ENCODE results near the gene FANCB. TPM values are rescaled to one million over a fixed set of nuclear protein-coding genes. Genes with fewer than 3 reads are reported as not detected.

The FANCB gene
- total RNA-seq, 1 experiment from 2014 or later, result 12.3 TPM

DNA sequence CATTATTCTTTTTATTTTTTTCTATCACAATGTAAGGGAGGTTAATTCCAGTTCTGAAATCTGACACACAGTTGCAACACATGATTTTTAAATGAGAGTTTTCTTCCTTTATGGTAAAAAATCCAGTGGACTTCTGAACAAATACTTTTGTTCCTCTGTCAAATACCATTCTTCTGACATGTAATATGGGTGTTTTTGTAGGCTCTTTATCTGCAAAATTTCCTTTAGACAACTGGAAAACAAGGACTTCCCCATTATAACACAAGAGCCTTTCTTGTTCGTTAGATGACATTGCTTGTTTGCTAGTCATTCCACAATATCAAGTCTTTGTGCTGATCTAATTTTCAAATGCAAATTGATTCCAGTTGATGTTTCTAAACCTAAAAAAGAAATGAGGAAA is 7.7 kb downstream of the FANCB start:
- Mint-ChIP-seq H3K9me3 (peaks cover 20% of the 10 kb centered on the region), H3K36me3 (peaks cover 30% of the 10 kb centered on the region), H3K4me1 (no peaks in the 10 kb centered on the region), H3K27ac (no peak overlapping the region), H3K4me3 (no peak overlapping the region), H3K27me3 (ENCODE audit: low read depth) (no peaks in the 10 kb centered on the region)
- no peak for TF ChIP-seq ZNF317 (CRISPR knock-in tag; IDR thresholded peaks at IDR 0.05; ENCODE audit: borderline replicate concordance, low read depth)
- ChIA-PET CTCF (no interaction called here), POLR2A (no interaction called here)
- no peak for ATAC-seq
- DNase-seq (ENCODE audit: low spot score), result no peak

DNA sequence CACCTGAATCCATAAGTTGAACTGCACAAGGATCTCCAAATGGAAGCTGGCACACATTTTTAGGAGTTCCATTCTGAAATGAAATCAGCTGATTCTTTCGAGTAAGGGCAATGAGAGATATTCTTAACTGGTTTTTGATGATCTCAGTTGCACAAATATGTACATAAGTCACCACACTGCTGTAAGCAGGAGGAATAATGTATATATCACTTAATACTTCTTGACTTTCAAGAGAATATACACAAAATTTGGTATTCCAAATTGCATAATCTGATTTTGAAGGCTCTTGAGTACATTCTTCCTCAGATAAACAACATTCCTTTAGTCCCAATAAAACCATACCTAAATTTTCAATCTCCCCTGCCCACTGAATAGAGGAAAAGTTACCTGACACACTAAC is 8.2 kb downstream of the FANCB start:
- TF ChIP-seq, protein P1, sequence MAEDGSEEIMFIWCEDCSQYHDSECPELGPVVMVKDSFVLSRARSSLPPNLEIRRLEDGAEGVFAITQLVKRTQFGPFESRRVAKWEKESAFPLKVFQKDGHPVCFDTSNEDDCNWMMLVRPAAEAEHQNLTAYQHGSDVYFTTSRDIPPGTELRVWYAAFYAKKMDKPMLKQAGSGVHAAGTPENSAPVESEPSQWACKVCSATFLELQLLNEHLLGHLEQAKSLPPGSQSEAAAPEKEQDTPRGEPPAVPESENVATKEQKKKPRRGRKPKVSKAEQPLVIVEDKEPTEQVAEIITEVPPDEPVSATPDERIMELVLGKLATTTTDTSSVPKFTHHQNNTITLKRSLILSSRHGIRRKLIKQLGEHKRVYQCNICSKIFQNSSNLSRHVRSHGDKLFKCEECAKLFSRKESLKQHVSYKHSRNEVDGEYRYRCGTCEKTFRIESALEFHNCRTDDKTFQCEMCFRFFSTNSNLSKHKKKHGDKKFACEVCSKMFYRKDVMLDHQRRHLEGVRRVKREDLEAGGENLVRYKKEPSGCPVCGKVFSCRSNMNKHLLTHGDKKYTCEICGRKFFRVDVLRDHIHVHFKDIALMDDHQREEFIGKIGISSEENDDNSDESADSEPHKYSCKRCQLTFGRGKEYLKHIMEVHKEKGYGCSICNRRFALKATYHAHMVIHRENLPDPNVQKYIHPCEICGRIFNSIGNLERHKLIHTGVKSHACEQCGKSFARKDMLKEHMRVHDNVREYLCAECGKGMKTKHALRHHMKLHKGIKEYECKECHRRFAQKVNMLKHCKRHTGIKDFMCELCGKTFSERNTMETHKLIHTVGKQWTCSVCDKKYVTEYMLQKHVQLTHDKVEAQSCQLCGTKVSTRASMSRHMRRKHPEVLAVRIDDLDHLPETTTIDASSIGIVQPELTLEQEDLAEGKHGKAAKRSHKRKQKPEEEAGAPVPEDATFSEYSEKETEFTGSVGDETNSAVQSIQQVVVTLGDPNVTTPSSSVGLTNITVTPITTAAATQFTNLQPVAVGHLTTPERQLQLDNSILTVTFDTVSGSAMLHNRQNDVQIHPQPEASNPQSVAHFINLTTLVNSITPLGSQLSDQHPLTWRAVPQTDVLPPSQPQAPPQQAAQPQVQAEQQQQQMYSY (CRISPR knock-in tag; IDR thresholded peaks at IDR 0.05), result no peak
- TF ChIP-seq SMAD4 (CRISPR knock-in tag; IDR thresholded peaks at IDR 0.05) (no peak), TEAD4 (CRISPR knock-in tag; IDR thresholded peaks at IDR 0.05) (no peak), EMX1 (CRISPR knock-in tag; IDR thresholded peaks at IDR 0.05) (no peak), TCF7 (CRISPR knock-in tag; IDR thresholded peaks at IDR 0.05; ENCODE audit: low read depth) (no peak), SMAD3 (CRISPR knock-in tag; IDR thresholded peaks at IDR 0.05; ENCODE audit: borderline replicate concordance) (no peak), FOXP1 (CRISPR knock-in tag; IDR thresholded peaks at IDR 0.05; ENCODE audit: borderline replicate concordance) (no peak), FOXJ3 (CRISPR knock-in tag; IDR thresholded peaks at IDR 0.05; ENCODE audit: borderline replicate concordance) (no peak), RORB (CRISPR knock-in tag; IDR thresholded peaks at IDR 0.05) (no peak)
- TF ChIP-seq, protein P2, sequence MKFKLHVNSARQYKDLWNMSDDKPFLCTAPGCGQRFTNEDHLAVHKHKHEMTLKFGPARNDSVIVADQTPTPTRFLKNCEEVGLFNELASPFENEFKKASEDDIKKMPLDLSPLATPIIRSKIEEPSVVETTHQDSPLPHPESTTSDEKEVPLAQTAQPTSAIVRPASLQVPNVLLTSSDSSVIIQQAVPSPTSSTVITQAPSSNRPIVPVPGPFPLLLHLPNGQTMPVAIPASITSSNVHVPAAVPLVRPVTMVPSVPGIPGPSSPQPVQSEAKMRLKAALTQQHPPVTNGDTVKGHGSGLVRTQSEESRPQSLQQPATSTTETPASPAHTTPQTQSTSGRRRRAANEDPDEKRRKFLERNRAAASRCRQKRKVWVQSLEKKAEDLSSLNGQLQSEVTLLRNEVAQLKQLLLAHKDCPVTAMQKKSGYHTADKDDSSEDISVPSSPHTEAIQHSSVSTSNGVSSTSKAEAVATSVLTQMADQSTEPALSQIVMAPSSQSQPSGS (CRISPR knock-in tag; IDR thresholded peaks at IDR 0.05; ENCODE audit: borderline replicate concordance, low read depth), result no peak
- TF ChIP-seq, protein P3, sequence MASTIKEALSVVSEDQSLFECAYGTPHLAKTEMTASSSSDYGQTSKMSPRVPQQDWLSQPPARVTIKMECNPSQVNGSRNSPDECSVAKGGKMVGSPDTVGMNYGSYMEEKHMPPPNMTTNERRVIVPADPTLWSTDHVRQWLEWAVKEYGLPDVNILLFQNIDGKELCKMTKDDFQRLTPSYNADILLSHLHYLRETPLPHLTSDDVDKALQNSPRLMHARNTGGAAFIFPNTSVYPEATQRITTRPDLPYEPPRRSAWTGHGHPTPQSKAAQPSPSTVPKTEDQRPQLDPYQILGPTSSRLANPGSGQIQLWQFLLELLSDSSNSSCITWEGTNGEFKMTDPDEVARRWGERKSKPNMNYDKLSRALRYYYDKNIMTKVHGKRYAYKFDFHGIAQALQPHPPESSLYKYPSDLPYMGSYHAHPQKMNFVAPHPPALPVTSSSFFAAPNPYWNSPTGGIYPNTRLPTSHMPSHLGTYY (CRISPR knock-in tag; IDR thresholded peaks at IDR 0.05), result no peak
- TF ChIP-seq, protein P4, sequence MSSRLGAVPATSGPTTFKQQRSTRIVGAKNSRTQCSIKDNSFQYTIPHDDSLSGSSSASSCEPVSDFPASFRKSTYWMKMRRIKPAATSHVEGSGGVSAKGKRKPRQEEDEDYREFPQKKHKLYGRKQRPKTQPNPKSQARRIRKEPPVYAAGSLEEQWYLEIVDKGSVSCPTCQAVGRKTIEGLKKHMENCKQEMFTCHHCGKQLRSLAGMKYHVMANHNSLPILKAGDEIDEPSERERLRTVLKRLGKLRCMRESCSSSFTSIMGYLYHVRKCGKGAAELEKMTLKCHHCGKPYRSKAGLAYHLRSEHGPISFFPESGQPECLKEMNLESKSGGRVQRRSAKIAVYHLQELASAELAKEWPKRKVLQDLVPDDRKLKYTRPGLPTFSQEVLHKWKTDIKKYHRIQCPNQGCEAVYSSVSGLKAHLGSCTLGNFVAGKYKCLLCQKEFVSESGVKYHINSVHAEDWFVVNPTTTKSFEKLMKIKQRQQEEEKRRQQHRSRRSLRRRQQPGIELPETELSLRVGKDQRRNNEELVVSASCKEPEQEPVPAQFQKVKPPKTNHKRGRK (CRISPR knock-in tag; IDR thresholded peaks at IDR 0.05; ENCODE audit: borderline replicate concordance), result no peak
- Mint-ChIP-seq H3K4me3 (no peak overlapping the region), H3K27me3 (ENCODE audit: low read depth) (no peaks in the 10 kb centered on the region), H3K4me1 (no peaks in the 10 kb centered on the region), H3K36me3 (peaks cover 30% of the 10 kb centered on the region), H3K27ac (no peak overlapping the region), H3K9me3 (peaks cover 20% of the 10 kb centered on the region)
- ChIA-PET POLR2A (no interaction called here), CTCF (no interaction called here)
- no peak for ATAC-seq
- no peak for DNase-seq (ENCODE audit: low spot score)

DNA sequence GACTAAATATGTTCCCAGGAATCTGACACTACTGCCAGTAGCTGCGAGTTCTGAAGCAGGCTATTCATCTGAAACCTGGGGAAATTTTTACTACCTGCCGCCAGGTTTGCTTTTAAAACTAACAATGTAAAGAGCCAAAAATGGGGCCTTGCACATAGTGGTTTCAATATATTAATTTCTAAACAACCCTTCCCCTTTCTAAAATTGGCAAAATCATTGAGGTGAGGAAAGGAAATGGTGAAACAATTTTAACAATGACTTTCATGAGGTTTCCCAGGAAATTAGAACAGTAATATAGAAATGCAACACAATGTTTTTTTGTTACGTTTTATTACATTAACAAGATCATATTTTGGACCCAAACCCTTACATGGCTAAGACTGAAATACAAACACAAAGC is 21.3 kb downstream of the FANCB start:
- Mint-ChIP-seq H3K4me1 (0 out of 2 replicates have a peak, but pooled peaks cover 4% of the 10 kb centered on the region), H3K36me3 (peaks cover 15% of the 10 kb centered on the region; the same call in 1 of the 2 replicates), H3K4me3 (no peak overlapping the region)
- TF ChIP-seq, protein P5, sequence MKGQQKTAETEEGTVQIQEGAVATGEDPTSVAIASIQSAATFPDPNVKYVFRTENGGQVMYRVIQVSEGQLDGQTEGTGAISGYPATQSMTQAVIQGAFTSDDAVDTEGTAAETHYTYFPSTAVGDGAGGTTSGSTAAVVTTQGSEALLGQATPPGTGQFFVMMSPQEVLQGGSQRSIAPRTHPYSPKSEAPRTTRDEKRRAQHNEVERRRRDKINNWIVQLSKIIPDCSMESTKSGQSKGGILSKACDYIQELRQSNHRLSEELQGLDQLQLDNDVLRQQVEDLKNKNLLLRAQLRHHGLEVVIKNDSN (CRISPR knock-in tag; IDR thresholded peaks at IDR 0.05), result no peak
- TF ChIP-seq MXD4 (CRISPR knock-in tag; IDR thresholded peaks at IDR 0.05; ENCODE audit: borderline replicate concordance), result no peak
- TF ChIP-seq FOXK1 (CRISPR knock-in tag; IDR thresholded peaks at IDR 0.05), result no peak
- TF ChIP-seq, protein P1 (CRISPR knock-in tag; IDR thresholded peaks at IDR 0.05), result no peak
- TF ChIP-seq ZNF416 (CRISPR knock-in tag; IDR thresholded peaks at IDR 0.05), result no peak
- TF ChIP-seq, protein P6, sequence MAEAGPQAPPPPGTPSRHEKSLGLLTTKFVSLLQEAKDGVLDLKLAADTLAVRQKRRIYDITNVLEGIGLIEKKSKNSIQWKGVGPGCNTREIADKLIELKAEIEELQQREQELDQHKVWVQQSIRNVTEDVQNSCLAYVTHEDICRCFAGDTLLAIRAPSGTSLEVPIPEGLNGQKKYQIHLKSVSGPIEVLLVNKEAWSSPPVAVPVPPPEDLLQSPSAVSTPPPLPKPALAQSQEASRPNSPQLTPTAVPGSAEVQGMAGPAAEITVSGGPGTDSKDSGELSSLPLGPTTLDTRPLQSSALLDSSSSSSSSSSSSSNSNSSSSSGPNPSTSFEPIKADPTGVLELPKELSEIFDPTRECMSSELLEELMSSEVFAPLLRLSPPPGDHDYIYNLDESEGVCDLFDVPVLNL (CRISPR knock-in tag; IDR thresholded peaks at IDR 0.05; ENCODE audit: borderline replicate concordance, low read depth), result no peak

More for the DNA sequence above, 21.3 kb downstream of the FANCB start:
- POLR2A ChIA-PET, result no interaction called here
- CTCF ChIA-PET, result no interaction called here
- Mint-ChIP-seq H3K27me3 (ENCODE audit: low read depth) (no peaks in the 10 kb centered on the region), H3K9me3 (no peaks in the 10 kb centered on the region), H3K27ac (no peak overlapping the region)
- ATAC-seq (no peak), DNase-seq (ENCODE audit: low spot score) (no peak)

All from WTC11 (cell line).